NCI-H1436 (cell line): ENCODE data around the gene SMIM20.
"Not testable (repeated sequence)": the region's sequence is repeated elsewhere in the genome, so short reads cannot be mapped to it uniquely, and the experiment has no call there.

Source experiments
- DNase-seq: peaks from one replicate; lab custom pipeline; 2025; lab: John Stamatoyannopoulos, UW

Gene SMIM20

DNA sequence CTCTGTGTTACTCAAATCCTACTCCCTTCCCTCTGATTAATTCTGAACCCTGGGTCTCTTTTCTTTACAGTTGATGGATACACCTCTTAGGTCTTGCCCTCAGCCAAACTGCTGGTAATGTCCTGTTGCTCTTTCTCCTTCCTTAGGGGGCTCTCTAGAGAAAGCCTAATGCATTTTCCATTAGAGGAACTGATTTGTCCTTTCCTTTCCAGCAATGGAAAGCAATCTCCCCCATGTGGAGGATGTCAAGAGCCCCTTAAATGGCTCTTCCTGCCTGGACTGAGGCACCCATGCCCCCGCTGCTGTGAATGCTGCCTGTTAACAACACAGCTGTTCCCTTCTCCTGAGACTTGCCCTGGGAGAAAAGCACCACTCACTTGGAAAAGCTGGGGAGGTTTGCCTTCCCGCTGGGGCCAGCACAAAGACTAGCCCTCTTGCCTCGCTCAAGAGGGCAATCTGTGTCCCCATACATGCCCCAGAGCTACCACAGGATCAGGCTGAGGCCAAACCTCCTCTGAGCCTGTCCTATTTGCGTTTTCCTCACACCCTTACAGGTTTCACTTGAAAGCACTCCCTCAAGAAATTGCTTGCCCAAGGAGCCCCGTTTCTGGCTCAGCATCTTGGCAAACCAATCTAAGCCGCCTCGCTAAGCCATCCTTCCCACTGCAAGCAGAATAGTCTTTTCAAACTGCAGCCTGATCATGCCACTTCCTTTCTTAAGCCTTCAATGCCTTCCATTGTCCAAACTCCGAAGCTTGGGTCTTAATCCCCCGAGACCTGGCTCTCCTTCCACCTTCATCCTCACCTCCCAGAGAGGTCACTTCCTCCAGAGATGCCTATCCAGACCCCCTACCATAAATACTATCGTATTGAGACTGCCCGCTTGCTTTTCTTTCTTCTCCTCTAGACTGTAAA is 23.2 kb upstream of the SMIM20 start:
- DNase-seq: peak; percentile 22

DNA sequence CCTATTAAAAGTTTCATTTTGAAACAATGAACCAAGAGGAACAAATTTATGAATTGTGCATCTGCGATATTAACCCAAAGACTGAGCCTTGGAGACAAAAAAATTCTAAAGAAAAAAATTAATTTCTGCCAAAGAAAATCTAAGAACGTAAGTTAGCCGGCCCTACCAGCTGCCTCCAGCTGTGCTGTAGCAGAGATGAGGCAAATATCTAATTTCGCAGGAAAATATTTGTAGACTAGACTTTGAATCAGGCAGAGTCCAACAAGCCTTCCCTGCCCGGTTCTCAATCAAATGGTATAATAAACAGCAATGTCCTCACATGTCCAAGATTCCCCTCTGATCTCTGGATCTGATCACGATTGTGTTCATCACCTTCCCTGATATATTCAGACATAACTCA is 21.2 kb upstream of the SMIM20 start:
- no peak for DNase-seq

DNA sequence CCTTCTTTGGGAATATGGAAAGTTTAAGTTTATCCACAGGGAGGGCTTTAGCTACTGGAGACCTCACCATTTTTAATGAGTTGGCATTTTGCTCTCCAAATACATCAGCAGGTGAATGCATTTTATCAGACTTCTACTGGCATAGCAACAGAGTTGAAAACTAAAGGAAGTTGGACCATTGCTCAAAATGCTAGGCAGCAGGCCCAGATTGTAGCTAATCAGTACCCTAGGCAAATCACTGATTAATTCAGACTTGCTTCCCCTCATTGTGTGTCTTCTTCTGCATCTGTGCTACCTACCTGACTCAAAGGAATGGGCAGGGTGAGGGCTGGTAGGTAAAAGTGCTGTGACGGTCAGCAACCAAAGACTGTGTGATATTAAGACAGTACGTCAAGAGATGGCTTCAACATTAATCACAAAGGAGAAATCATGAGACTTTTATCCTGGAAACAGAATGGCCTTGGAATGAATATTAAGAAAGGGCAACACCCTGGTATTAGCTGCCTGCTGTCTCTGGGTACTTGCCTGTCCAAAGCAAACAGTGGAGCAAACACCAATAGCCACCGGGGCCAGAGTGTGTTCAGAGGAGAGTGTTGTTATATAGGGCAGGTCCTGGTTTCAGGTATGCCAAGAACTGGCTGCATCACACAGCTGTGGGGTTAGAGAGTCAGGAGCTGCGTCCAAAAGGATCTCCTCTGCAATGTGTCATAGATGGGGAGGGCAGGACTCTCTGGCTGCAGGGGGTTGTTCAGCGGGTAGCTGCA is 17.1 kb upstream of the SMIM20 start:
- DNase-seq: no peak

DNA sequence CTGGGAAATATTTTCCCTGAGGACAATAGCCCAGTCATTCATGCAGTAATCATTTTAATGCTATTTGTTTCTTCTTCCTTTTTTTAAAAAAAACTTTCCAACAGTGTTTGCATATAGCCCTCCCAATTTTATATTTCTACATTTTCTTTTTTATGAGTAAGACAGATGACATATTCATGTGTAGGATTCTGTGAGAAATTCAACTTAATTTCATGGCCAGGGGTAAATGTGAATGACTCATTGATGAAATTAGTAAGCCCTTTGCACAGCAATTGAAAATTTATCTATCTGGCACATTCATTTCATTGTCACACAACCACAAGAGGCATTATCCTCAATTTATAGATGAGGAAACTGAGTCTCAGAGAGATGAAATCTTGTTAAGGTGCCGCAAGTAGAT is 13.7 kb upstream of the SMIM20 start:
- DNase-seq: no peak

DNA sequence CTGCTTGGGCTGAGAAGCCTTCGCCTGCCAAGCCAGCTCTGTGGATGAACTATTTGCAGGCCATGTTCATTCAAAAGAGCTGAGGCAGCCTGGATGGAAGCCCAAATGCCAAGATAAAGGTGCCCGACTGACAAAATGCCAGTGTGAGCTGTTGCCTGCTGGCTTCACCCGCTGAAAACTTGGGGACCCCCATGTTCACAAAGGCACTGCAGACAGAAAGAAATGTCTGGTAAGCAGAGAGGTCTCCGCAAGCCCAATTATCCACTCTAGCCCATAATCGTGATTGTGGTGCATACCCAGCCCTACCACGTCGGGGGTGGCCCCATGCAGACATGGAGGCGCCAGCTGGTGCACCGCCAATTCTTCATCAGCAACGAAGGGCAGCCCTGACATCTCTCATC is 13.0 kb upstream of the SMIM20 start:
- no peak for DNase-seq

DNA sequence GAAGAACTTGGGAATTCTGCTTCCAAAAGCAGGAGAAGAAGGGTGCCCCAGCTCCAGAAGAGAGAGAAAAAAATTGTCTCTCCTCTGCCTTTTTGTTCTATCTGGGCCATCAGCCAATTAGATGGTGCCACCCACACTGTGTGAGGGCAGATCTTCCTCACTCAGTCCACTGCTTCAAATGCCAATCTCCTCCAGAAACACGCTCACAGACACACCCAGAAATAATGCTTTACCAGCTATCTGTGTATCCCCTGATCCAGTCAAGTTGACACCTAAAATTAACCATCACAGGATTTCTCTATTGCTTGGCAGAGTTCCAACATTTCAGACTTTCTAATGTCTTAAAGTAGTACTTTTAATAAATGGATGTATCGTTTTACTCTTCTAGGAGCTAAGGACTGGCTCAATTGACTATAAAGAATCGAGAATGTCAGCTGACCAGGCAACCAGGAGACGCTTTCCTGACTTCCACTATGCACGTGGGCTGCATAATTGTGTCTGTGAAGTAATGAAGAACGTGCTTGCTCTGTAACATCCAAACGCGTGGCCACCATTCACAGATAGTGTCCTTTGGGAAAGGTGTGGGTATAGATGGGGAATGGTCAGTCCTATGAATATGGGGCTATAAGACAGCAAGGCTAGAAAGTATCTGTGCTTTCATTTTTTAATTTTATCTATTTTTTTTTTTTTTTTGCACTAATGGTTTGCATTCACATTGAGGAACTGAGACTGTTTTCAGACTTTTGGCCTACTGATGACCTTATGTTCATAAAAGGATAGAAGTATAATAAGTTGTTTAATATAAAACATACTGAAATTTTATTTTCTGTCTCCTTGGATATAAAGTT is 9.9 kb upstream of the SMIM20 start:
- DNase-seq: no peak

DNA sequence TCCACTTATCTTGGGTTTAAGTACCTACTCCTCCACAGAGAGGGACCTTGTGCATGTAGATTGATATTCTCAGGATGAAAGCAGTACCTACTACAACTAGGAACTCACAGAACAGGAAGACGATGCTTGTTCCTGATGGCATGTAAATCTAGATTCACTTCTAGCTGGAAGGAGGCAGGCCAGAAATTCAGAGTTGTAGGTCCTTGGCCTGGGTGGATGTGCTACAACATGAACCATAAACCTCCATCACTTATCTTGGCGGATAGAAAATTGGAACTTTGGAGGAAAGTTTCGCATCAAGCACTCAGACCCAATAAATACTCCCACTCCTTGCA is 9.3 kb upstream of the SMIM20 start:
- no peak for DNase-seq

DNA sequence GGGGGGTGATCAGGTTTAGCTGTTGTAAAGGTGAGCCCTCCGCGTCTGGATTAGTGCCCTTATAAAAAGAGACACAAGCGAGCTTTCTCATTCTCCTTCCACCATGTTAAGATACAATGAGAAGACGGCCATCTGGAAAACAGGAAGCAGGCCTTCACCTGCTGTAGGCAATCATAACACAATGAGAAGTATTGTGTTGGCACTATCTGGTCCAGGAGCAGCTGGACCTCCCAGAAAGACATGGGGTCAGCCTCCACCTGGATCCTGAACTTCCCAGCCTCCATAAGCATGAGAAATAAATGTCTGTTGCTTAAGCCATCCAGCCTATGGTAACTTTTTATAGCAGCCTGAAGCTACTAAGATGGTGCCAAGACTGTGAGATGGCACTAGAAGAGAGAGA is 8.6 kb upstream of the SMIM20 start:
- no peak for DNase-seq

DNA sequence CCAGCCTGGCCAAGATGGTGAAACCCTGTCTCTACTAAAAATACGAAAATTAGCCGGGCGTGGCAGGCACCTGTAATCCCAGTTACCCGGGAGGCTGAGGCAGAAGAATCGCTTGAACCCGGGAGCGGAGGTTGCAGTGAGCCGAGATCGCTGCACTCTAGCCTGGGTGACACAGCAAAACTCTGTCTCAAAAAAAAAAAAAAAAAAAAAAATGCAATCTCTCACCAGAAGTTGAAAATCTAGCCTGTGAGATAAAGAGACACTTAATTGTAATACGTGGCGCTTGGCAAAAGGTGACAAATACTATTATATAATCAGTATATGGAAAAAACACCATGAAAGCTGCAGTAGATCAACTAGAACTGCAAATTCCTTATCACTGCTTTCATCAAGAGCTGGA is 7.9 kb upstream of the SMIM20 start:
- DNase-seq: not testable (repeated sequence)

DNA sequence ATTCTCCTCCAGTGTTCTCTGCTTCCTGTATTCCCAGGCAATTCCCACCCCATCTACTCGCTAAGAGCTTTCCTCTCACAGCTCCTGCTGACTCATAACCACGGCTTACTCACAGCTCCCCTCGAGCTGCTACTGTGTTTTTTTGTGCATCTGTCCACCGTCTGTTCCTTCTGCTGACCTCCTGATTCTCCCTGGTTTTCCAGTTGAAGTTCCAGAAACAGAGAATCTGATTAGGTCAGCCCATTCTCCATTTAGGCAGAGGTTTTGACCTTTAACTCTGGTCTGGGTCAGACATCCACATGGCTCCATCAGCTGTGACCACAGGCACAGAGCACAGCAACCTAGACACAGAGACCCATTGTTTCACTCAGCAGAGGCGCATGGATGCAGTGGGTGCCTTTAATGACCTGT is 5.5 kb upstream of the SMIM20 start:
- no peak for DNase-seq

DNA sequence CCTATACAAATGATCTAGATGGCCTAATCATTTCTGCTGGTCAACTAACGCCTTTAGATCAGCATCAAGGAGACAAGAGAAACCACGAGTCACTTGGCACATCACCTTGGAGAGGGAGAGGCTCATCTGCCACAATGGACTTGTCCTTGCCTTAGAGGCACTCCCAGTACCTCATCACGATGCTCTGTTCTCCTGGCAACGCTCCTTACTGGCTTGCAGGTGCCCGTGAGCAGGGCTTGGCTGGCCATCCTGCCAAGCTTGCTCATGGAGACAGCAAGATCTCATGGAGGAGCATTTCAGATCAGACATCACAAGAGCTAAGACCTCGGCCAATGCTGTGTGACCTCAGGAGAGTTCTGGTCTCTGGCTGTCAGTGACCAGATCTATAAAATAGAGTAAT is 2.7 kb upstream of the SMIM20 start:
- no peak for DNase-seq

DNA sequence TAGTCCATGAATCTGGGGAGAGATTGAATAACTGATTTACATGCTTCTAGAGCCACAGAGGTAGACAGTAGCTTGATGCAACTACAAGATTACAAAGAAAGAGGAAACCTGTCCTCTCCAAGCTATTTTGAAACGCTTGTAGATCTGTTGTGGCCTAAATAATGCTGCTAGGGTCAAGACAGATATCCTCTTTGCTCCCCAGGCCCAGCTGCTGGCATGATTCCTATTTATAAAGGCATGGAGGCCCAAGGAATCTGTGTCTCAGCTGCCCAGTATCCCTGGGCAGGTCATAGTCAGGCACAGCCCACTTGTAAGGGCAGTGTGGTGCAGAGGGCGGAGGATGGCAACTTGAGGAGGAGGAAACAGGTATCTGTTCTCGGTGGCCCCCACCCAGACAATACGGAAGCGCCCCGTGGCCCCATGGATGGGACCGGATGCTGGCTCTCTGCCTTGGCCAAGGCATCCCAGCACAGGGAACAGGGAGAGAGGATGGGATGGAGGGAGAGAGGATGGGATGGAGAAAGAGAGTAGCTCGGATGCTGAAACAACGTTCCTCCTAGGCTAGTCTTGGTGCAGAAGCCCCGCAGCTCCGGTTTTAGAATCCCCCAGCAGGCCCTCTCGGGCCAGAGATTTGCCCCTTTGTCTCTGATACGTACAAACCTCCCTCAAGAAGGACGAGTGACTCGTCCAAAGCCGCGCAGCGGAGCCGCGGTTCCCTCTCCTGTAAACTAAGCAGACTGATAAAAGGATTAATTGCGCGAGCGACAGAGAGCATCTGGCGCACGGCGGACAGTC is 767 bp upstream of the SMIM20 start:
- DNase-seq: no peak

DNA sequence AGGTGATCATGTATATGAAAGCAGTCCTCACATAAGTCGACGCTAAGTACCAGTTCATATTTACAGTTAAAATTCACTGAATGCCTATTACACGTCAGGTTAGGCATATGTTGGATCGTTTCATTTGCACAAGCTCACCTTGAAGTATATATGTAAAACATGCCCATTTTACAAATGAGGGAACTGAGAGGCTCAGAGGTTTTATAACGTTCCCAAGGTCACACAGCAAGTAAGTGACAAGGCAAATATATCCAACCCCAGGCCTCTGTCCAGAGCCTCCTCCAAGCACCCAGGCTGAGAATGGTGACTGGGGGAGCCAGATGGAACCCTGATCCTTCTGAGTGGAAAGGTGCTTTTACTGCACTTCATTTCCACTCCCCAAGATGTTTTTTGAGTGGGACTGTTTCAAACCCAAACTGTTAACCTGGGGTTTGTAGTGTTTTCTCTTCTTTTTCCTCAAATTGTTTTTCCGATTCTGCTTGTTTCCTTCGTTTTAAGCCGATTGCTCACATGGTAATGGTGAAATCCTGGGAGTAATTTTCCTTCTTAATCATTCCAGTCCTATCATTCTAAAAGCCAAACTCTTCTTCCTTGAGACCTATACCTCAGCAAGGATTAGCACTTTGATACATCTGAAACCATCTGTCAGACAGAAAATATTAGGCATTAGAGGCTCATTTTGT is 791 bp downstream of the SMIM20 start:
- DNase-seq: no peak

DNA sequence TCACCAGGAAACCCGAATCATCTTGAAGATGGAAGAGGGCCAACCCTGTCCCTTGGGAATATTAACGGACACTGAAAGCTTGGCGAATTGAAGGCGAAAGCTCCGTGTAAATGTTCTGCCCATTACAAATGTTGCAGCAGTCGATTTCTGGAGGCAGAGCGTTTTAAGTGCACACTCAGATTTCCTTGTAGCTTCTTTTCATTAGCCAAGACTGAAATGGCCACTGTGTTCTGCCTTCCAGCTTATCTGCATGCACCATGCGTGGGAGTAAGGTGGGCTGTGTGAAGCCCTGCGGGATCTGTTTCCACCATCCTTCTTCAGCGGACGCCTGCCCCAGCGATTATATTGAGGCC is 1.3 kb downstream of the SMIM20 start:
- DNase-seq: no peak

DNA sequence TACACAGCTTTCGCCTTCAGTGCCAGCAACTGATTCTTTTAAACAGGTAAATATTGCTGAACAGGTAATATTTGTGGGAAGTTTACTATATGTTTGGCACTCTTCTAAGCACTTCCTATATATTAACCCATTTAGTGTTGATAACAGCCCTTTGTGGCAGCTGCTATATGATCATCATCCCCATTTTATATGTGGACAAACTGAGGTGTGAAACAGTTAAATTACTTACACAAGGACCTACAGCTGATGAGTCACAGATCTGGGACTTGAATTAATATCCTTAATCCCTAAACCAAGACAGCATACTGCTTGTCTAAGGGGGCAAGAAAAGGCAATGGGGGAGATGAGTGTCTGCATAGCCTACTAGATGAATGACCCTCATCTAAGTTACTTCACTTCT is 2.9 kb downstream of the SMIM20 start:
- DNase-seq: no peak

DNA sequence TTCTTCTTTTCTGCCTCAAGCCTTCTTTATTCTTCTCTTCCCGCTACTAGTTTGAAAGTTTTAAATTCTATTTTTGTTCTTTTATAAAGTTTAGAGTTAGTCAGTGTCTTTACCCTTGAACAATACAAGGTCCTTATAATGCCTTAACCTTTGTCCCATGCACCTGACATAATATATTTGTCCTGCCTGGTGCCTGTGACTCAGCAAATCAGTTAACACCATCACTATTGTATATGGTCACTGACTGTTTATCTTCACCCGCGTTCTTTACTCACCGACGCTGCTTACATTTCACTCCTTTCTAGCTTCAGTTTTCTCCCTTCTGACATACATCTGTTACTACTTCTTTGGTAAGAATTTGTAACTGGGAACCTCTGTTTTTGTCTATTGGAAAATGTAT is 5.7 kb downstream of the SMIM20 start:
- no peak for DNase-seq

DNA sequence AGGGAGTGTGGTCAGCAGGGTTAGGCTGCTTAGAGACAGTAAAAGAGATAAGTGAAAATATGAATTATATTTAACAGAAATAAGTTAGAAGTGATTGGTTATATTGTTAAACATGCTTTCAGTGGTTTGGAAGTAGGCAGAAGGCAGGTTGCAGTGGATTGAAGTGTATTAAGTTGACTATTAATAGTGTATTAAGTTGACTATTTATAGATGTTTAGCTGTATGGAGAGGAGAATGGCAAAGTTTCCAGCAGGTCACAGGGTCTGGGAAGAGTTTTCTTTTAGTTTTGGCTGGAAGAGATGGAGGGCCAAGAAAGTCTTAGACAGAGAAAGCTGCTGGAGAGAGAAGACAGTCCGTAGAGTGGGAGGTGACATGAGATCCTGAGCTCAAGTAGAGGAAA is 7.9 kb downstream of the SMIM20 start:
- DNase-seq: no peak

DNA sequence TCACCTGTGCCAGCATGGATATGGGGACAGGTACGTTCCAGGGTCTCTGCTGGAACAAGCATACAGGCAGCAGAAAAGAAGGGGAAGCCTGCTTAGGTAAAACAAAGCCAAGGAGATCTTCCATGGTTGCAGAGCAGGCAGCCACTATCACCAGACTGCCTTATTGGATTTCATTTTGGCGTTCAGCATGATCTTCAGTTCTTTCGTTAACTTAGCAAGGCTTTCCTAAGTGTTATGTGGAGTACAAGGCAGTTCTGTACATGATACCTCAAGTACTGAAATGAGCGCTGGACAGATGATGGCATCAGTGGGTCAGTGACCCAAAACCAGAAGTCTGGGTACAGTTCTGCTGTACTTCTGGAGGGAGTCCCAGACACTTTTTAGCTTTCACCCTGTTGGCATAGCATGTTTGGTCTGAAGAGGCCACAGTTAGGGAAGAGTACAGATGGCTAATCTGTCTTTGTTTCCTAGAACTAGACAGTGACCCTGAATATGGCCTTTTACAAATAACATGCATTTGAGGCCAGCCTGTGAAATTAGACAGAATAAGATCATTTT is 8.9 kb downstream of the SMIM20 start:
- no peak for DNase-seq

DNA sequence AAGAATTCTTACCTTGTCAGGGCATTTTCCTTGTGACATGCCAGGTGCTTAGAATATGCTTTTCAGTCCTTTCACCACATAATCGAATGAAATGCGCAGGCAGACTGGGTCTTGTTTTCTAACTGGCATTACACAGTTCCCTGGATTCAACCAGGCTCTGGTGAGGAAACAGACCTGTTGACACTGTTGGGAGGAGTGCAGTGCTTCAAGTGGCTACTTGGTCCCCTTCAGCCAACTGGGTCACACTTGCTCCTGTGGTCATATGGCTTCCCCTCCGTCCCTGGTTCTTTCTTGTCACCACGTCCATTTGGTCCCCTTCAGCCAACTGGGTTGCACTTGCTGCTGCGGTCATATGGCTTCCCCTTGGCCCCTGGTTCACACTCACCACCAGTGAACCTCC is 9.7 kb downstream of the SMIM20 start:
- no peak for DNase-seq

DNA sequence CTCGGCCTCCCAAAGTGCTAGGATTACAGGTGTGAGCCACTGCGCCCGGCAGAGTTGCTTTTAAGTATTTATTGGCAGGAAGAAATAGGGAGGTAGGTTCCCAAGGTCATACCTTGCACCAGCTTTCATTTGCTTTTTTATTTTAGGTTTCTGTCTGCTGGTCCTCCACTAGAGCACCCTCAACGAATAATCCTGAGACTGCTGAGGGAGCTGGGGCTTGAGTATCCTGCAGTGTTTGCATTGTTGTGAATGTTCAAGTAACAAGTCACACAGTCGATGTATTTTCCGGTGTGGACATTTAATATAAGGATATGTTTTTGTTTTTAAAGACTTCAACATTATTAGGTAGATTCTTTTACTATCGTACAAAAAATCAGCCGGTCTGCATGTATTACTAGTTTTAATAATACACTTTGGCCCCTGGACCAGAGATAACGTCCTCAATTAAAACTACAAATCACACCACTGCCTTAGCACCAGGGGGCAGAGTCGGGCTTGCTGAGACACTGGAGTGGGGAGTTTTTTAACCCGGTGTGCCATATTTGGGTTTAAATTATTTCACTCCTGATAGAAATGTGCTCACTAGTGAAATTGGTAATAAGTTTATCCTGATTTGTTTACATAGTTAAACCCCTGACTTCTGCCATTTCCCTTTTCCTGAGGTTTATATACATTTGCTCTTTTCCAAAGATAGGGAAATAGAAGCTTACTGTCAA is 11.6 kb downstream of the SMIM20 start:
- peak; percentile 56 for DNase-seq
